T-helper 2 cell (primary cell): ENCODE data around the gene MANEAL.

Source experiments
- DNase-seq, 5 experiments: peaks; one replicate each; pipeline versions ENCODE4 v3.0.0 to v3.0.0-alpha.2; 2012 to 2022

MANEAL gene

DNA sequence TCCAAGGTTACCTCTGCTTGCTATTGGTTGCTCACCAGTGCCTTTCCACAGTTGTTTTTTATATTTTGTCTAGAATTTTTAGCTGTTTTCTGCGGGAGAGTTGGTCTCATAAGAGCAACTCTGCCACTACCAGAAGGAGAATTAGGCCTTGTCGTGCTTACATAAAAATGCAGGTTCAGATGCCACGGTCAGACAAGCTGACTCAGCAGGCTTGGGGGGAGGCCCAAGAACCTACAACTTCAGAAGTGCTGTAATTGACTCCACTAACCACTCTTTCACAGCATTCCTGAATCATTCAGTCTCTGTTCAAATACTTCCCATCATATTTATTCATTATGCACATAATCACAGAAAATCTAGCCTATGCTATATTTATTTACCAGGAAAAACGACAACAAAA is 37.5 kb downstream of the MANEAL start:
- no peak for DNase-seq

DNA sequence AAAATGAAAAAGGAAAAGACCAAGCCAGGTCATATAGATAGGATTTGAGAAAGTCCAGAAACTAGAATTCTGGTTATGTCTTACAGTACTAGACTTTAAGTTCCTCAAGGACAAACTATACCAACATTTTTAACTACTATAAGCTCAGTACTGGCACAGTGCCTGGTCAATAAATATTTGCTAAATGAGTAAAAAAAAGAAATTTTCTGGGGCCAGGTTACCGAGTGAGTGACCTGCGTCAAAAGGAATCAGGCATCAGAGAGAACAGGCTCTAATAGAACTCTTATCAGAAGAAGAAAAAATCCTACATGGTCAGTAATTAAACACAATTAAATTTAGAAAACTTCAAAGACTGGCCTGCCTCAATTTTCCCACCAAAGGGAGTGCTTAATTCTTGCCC is 38.2 kb downstream of the MANEAL start:
- DNase-seq = no peak

DNA sequence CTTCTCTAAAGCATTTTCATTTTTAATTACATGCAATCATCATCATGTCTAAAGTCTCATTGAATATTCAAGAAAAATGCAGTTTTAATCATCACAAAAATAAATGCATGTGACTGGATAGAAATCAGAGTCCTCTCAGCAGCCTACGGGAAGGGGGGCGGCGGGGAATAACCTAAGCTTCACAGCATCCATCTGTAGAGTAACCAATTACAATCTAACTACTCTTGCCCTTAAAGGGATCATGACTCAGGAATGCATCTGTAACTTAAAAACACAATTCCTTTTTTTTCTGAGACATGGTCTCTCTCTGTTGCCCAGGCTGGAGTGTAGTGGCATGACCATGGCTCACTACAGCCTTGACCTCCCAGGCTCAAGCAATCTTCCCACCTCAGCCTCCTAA is 43.1 kb downstream of the MANEAL start:
- no peak for DNase-seq

DNA sequence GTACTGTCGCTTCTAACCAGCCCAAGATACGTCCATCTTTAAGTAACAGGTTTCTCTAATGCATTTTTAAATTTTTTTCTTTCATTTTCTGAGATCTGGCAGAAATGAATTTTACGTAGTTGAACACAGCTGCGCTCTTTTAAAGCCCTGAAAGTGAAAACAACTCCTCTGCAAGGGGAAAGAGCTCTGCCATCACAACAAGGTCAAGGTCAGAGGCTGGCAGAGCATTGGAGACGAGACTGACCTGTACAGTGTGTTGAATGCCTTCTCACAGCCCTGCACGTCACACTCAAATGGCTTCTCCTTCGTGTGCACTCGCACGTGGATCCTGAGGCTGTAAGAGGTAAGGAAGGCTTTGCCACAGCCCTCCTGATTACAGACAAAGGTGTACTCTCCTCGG is 46.0 kb downstream of the MANEAL start:
- DNase-seq = no peak

DNA sequence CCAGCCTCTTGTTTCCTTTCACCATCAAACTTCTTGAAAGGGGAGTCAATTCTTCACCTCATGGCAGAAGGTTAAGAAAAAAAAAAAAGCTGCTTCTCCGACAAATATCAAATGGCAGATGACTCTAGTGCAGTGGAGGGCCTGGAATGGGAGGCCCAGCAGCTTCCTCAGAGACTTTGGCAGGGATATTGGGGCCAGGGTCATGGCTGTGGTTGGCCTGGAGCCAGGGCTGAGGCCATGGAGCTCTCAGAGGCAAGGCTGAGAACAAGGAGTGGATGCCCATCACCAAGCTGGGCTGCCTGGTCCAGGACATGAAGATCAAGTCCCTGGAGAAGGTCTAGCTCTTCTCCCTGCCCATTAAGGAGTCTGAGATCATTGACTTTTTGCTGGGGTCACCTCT is 47.1 kb downstream of the MANEAL start:
- no peak for DNase-seq

DNA sequence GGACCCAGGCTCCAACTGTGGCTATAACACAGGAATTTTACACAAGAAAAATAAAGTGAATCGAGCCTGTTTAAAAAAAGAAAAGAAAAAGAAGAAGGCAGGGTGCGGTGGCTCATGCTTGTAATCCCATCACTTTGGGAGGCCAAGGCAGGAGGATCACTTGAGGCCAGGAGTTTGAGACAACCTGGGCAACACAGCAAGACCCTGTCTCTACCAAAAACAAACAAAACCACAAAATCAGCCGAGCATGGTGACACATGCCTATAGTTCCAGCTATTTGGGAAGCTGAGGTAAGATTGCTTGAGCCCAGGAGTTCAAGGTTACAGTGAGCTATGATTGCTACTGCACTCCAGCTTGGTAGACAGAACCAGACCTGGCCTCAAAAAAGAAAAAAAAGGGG is 48.0 kb downstream of the MANEAL start:
- DNase-seq = no peak

DNA sequence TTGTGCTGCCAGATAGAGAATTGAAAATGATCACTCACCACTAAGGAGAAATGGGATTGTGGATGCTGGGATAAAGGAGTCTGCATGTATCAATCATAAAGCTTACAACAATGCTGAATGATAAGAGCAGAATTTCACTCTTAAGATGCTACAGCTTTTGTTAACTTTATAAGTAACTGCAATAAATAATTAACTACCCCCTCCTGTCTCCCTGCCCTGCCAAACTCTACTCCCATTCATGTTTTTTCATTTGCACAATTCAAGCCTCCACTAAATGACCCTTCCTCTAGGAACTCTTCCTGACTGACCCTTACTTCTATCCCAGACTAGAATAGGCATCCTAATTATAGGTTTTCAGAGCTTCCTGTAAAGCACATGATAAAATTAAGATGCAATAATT is 50.9 kb downstream of the MANEAL start:
- no peak for DNase-seq

DNA sequence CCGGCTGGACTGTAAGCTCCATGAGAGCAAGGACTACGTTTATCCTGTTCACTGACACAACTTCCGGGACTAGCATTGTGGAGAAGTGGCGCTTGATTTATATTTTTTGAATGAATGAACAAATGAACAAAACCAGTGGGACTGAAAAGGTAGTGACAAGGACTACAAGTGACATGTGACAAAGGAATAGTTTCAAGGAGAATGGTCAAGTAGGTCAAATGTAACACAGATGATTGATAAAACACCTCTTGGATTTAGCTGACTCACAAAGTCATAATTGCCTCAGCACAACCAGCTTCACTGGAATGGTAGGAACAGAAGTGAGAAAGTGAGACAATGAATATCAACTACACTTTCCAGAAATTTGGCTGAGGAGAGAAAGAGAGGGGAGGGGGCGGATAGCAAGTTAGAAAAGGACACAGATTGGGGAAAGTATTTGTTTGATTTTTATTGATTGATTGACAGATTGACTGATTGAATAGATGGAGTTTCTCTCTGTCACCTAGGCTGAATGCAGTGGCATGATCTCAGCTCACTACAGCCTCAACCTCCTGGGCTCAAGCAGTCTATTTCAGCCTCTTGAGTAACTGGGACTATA is 51.5 kb downstream of the MANEAL start:
- DNase-seq = no peak

DNA sequence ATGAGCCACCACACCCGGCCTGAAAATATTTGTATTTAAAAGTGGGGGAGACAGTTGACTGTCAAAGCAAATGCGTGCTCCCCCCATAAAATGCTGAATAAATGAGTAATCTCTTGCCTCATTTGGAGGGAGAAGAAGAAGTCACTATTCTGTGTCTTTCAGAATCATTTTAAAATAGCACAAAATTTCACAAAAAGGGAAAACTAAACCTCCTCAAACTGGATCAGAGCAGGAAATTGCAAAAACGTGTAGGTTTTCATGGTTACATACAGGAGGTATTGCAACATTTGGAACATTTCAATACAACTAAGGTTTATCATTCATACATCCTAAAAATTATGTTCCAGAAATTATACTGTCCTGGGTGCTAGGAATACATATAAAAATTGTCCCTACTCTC is 52.1 kb downstream of the MANEAL start:
- no peak for DNase-seq

DNA sequence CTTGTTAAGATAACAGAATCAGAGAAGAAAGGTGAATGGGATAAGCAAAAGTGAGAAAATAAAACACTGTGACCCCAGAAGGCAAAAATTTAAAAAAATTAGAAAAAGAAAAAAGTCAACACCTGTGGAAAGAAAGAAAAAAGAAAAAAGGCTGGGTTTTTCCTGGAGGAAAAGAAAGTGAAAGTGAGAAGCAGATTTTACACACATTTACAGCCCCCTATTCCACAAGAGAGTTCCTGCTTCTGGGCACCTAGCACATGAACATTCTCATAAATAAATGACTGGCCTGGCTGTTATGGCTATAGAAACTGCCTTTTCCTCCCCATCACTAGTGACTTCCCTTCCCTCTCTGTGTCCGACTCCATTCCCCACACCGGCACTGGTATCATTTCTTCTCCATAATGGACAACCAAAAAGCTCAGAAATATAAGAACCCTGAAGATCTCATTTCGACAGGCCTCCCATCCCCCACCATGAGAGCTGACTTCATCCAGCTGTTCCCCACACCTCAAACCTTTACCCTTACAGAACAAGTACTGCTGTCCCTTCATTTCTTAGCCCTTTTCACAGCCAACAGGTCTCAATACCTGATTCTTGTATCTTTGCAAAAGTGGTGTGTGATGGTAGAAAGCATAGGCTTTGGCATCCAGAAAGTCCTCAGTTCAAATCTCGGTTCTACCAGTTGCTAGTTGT is 53.1 kb downstream of the MANEAL start:
- no peak for DNase-seq

DNA sequence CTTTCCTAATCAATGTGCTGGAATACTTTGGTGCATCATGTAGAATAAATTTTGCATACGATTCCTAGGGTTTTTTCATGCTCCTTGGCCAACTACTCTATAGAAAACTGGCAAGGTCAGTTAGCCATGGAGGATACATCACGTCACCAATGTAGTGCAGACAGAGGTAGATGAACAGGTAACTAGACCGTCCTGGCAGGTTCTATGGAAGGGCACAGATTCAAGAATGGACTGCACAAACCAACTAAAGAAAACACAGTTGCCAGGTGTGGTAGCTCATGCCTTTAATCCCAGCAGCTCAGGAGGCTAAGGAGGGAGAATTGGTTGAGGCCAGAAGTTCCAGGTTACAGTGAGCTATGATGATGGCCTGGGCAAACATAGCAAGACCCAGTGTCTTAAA is 55.8 kb downstream of the MANEAL start:
- DNase-seq = no peak

DNA sequence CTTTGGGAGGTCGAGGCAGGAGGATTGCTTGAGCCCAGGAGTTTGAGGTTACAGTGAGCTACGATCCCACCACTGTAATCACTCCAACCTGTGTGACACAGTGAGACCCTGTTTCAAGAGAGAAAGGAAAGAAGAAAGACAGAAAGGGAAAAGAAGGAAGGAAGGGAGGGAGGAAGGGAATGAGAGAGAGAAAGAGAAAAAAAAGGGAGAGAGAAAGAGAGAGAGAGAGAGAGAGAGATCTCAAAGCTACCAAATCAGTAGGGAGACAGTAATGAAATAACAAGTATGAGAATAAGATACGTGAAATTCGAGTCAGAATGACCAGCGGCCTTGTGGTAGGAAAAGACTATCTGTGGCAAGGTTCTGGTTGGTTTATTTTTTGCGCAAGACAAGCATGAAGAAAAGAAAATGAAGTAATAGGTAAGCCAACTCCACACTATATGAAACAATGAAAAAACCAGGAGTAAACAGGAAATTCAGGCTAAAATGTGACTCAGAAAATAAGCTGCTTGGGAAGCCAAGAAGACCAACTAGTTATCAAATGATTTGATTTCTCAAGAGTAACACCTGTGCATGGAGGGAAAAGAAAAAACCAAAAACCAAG is 56.8 kb downstream of the MANEAL start:
- no peak for DNase-seq
